OCI-LY1 (cell line): Measurements from ENCODE around the gene PDLIM4.

Experiments used
- H2AFZ ChIP-seq: fragments of 200-600 bp; sonication (generic), shearing (Covaris generic); 2 replicates; pipeline ENCODE4 v1.6.0; 2014; ENCODE audit warnings: antibody characterized with exemption, mild to moderate bottlenecking, low read length
- H3F3A ChIP-seq: fragments of 200-600 bp; sonication (generic), shearing (Covaris generic); 2 replicates; pipeline ENCODE4 v1.6.0; 2014; ENCODE audit warnings: mild to moderate bottlenecking, antibody characterized with exemption, low read length, moderate library complexity; ENCODE audit not compliant: insufficient read depth
- H3K27ac ChIP-seq: fragments of 200-600 bp; sonication (generic); 2 replicates; pipeline ENCODE4 v1.5.1; 2014; ENCODE audit warnings: low read length, mixed run types, mild to moderate bottlenecking, low read depth; ENCODE audit not compliant: poor library complexity, severe bottlenecking
- H3K27me3 ChIP-seq: fragments of 200-600 bp; sonication (generic); 2 replicates; pipeline ENCODE4 v1.6.0; 2014; ENCODE audit warnings: antibody characterized with exemption, mild to moderate bottlenecking, low read length, moderate library complexity; ENCODE audit not compliant: insufficient read depth
- H3K36me3 ChIP-seq: fragments of 200-600 bp; sonication (generic); 2 replicates; pipeline ENCODE4 v1.6.1; 2014; ENCODE audit warnings: mild to moderate bottlenecking, antibody characterized with exemption, low read length, moderate library complexity, mixed read lengths; ENCODE audit not compliant: insufficient read depth
- H3K4me1 ChIP-seq: fragments of 200-600 bp; sonication (generic); 2 replicates; pipeline ENCODE4 v1.5.1; 2014; ENCODE audit warnings: mild to moderate bottlenecking, low read length, moderate library complexity; ENCODE audit not compliant: insufficient read depth, severe bottlenecking
- H3K4me2 ChIP-seq: fragments of 200-600 bp; sonication (generic), shearing (Covaris generic); 2 replicates; pipeline ENCODE4 v1.6.1; 2014; ENCODE audit warnings: low read length
- H3K4me3 ChIP-seq: fragments of 200-600 bp; sonication (generic); 2 replicates; pipeline ENCODE4 v1.5.1; 2014; ENCODE audit warnings: low read length, low read depth, mild to moderate bottlenecking, mixed read lengths; ENCODE audit not compliant: poor library complexity, severe bottlenecking
- H3K79me2 ChIP-seq: fragments of 200-600 bp; shearing (Covaris generic); 2 replicates; pipeline ENCODE4 v1.6.1; 2016; ENCODE audit warnings: mixed run types, low read length, mixed read lengths; ENCODE audit not compliant: insufficient read depth
- H3K9ac ChIP-seq: fragments of 200-600 bp; sonication (generic), shearing (Covaris generic); 2 replicates; pipeline ENCODE4 v1.6.1; 2014; ENCODE audit warnings: mild to moderate bottlenecking, low read length, mixed read lengths
- H3K9me2 ChIP-seq: fragments of 200-600 bp; sonication (generic), shearing (Covaris generic); 2 replicates; pipeline ENCODE4 v1.6.1; 2014; ENCODE audit warnings: low read depth, mild to moderate bottlenecking, low read length, mixed read lengths
- H3K9me3 ChIP-seq: fragments of 200-600 bp; shearing (Covaris generic); 2 replicates; pipeline ENCODE4 v1.6.1; 2014; ENCODE audit warnings: low read length, mixed read lengths
- H4K20me1 ChIP-seq: fragments of 200-600 bp; sonication (generic), shearing (Covaris generic); 2 replicates; pipeline ENCODE4 v1.6.0; 2016; ENCODE audit warnings: mild to moderate bottlenecking, low read length; ENCODE audit not compliant: insufficient read depth
- CTCF ChIP-seq: fragments of 200-600 bp; sonication (generic), shearing (Covaris generic); IDR thresholded peaks from 2 replicates; pipeline ENCODE4 v1.5.1; 2017; ENCODE audit warnings: mild to moderate bottlenecking, antibody characterized with exemption, low read length, moderate library complexity, mixed read lengths
- EZH2 ChIP-seq: fragments of 200-600 bp; sonication (generic), shearing (Covaris generic); IDR thresholded peaks from 2 replicates; pipeline ENCODE4 v1.8.0; 2017; ENCODE audit warnings: borderline replicate concordance, mixed run types, mild to moderate bottlenecking, antibody characterized with exemption, low read length, moderate library complexity, mixed read lengths

The PDLIM4 gene

GRCh38 chr5:132209901-132210545 is 47.5 kb upstream of the PDLIM4 start:
- Histone ChIP-seq H4K20me1 (no peaks in the 10 kb centered on the region), H3K9me3 (no peaks in the 10 kb centered on the region), H3F3A (no peaks in the 10 kb centered on the region), H3K9ac (no peak overlapping the region), H3K4me3 (no peak overlapping the region), H3K9me2 (no peaks in the 10 kb centered on the region), H3K4me1 (peaks cover 18% of the 10 kb centered on the region), H3K4me2 (no peak overlapping the region), H3K36me3 (no peaks in the 10 kb centered on the region), H3K27me3 (no peaks in the 10 kb centered on the region), H2AFZ (no peak overlapping the region), H3K79me2 (no peaks in the 10 kb centered on the region), H3K27ac (no peak overlapping the region)
- TF ChIP-seq EZH2 (no peak), CTCF (no peak)

GRCh38 chr5:132210944-132211343 is 46.6 kb upstream of the PDLIM4 start:
- Histone ChIP-seq H3K36me3 (no peaks in the 10 kb centered on the region), H3K4me3 (no peak overlapping the region)

GRCh38 chr5:132211787-132212186 is 45.7 kb upstream of the PDLIM4 start:
- no peaks in the 10 kb centered on the region for H3K36me3 ChIP-seq
- no peaks in the 10 kb centered on the region for H3F3A ChIP-seq
- no peak for TF ChIP-seq CTCF
- TF ChIP-seq EZH2, result no peak
- H3K27me3 ChIP-seq, result no peaks in the 10 kb centered on the region
- H3K4me3 ChIP-seq, result no peak overlapping the region
- H3K9me3 ChIP-seq, result no peaks in the 10 kb centered on the region
- no peaks in the 10 kb centered on the region for H4K20me1 ChIP-seq
- no peak overlapping the region for H3K27ac ChIP-seq
- no peak overlapping the region for H3K9ac ChIP-seq
- H3K4me1 ChIP-seq, result peaks cover under 1% of the 10 kb centered on the region
- no peaks in the 10 kb centered on the region for H3K9me2 ChIP-seq
- H3K4me2 ChIP-seq, result no peak overlapping the region
- H3K79me2 ChIP-seq, result no peaks in the 10 kb centered on the region
- H2AFZ ChIP-seq, result no peak overlapping the region

More at GRCh38 chr5:132210944-132211343, 46.6 kb upstream of the PDLIM4 start:
- Histone ChIP-seq H2AFZ (no peak overlapping the region), H3F3A (no peaks in the 10 kb centered on the region), H3K4me2 (no peak overlapping the region), H3K27ac (no peak overlapping the region), H4K20me1 (no peaks in the 10 kb centered on the region), H3K79me2 (no peaks in the 10 kb centered on the region), H3K4me1 (peaks cover 9% of the 10 kb centered on the region), H3K9me3 (no peaks in the 10 kb centered on the region), H3K9me2 (no peaks in the 10 kb centered on the region), H3K9ac (no peak overlapping the region), H3K27me3 (no peaks in the 10 kb centered on the region)
- TF ChIP-seq EZH2 (no peak), CTCF (no peak)
